ENCODE data around the gene RBBP9. TPM values are rescaled to one million over a fixed set of nuclear protein-coding genes. Genes with fewer than 3 reads are reported as not detected.
"Not testable (repeated sequence)": the region's sequence is repeated elsewhere in the genome, so short reads cannot be mapped to it uniquely, and the experiment has no call there.

Gene RBBP9
- total and polyA plus RNA-seq, 3 donors from 2014 or later = 8.9 to 13.6 (median 11.6) TPM

GRCh38 chr20:18504479-18505060 is 7.5 kb upstream of the RBBP9 start:
- no peak overlapping the region for H3K27ac ChIP-seq

GRCh38 chr20:18501672-18502071 is 4.6 kb upstream of the RBBP9 start:
- intact Hi-C loops (cut with DNase I; ENCODE audit: low total_unique reads); H3K27ac ChIP-seq; H3K4me3 ChIP-seq; H3K4me1 ChIP-seq; H3K36me3 ChIP-seq (ENCODE audit: low read depth, missing control alignments); DNase-seq; H3K27me3 ChIP-seq; H3K9me3 ChIP-seq: not testable (repeated sequence)
- WGBS, 2 donors = 88 to 89% methylated on average over 1 of the region's 1 CpG

More at GRCh38 chr20:18504479-18505060, 7.5 kb upstream of the RBBP9 start:
- intact Hi-C loops (cut with DNase I; ENCODE audit: low total_unique reads) = no loop called here
- DNase-seq = peak; percentile 40
- H3K9me3 ChIP-seq = no peaks in the 10 kb centered on the region
- no peaks in the 10 kb centered on the region for H3K27me3 ChIP-seq
- 34 to 47% methylated on average over 26 to 31 of the region's 31 CpGs for WGBS, 2 donors
- peaks cover 4% of the 10 kb centered on the region for H3K4me1 ChIP-seq
- H3K4me3 ChIP-seq = peak overlapping the region in 1 of 2 donors; percentile 17
- no peaks in the 10 kb centered on the region for H3K36me3 ChIP-seq (ENCODE audit: low read depth, missing control alignments)
- no peak for TF ChIP-seq POLR2A (IDR thresholded peaks at IDR 0.05)
- TF ChIP-seq, protein P1, sequence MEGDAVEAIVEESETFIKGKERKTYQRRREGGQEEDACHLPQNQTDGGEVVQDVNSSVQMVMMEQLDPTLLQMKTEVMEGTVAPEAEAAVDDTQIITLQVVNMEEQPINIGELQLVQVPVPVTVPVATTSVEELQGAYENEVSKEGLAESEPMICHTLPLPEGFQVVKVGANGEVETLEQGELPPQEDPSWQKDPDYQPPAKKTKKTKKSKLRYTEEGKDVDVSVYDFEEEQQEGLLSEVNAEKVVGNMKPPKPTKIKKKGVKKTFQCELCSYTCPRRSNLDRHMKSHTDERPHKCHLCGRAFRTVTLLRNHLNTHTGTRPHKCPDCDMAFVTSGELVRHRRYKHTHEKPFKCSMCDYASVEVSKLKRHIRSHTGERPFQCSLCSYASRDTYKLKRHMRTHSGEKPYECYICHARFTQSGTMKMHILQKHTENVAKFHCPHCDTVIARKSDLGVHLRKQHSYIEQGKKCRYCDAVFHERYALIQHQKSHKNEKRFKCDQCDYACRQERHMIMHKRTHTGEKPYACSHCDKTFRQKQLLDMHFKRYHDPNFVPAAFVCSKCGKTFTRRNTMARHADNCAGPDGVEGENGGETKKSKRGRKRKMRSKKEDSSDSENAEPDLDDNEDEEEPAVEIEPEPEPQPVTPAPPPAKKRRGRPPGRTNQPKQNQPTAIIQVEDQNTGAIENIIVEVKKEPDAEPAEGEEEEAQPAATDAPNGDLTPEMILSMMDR (IDR thresholded peaks at IDR 0.05) = no peak

DNA sequence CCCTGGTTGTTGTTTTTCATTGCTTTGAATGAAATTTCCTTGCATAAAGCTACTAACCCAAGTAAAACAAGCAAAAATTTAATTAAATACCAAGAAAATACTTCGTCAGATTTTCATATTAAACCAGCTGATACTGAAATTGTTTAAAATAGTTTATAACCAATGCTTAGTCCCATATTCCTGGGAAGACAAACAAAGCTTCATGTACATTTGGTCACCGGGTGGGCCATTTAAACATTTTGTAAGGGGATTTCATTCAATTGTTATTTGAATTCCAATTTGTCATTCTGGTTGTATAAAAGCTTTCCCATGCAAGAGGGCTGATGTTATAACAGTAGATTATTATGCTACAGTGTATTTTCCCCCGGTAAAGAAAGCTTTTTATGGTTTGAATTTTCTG is 578 bp upstream of the RBBP9 start:
- TF ChIP-seq POLR2A (IDR thresholded peaks at IDR 0.05) = no peak
- TF ChIP-seq, protein P1 (IDR thresholded peaks at IDR 0.05) = no peak
- intact Hi-C loops (cut with DNase I; ENCODE audit: low total_unique reads) = no loop called here
- 77 to 81% methylated on average over 3 of the region's 3 CpGs for WGBS, 2 donors

DNA sequence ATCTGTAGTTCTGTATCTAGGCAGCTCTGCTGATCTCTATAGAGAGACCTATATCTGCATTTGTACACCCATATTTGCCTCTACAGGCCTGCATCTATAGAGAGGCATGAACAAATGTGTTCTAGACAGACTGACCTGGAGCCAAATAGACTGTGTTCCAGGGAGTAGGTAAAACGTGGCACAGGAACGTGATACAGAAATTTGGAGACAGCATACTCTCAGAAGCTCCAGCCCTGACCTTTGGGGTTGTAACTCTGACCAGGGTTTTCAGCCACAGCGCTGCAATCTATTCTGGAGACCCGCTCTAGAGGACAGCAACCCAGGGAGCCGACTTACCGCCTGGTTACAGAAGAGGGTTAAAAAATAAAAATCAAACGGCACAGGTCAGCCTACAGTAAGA is 983 bp downstream of the RBBP9 start:
- Histone ChIP-seq H3K27me3 (no peaks in the 10 kb centered on the region), H3K27ac (no peak overlapping the region), H3K36me3 (ENCODE audit: low read depth, missing control alignments) (no peaks in the 10 kb centered on the region), H3K9me3 (no peaks in the 10 kb centered on the region), H3K4me3 (peak overlapping the region in 1 of 2 donors; percentile 82), H3K4me1 (peaks cover 8% of the 10 kb centered on the region)
- TF ChIP-seq POLR2A (IDR thresholded peaks at IDR 0.05) = no peak
- TF ChIP-seq, protein P1 (IDR thresholded peaks at IDR 0.05) = no peak
- WGBS, 2 donors = 7 to 8% methylated on average over 7 of the region's 7 CpGs
- no peak for DNase-seq
- intact Hi-C loops (cut with DNase I; ENCODE audit: low total_unique reads) = no loop called here

More for the DNA sequence above, 578 bp upstream of the RBBP9 start:
- no peak for DNase-seq
- Histone ChIP-seq H3K27me3 (no peaks in the 10 kb centered on the region), H3K9me3 (no peaks in the 10 kb centered on the region), H3K4me3 (peak overlapping the region in 1 of 2 donors; percentile 82), H3K36me3 (ENCODE audit: low read depth, missing control alignments) (no peaks in the 10 kb centered on the region), H3K4me1 (peaks cover 8% of the 10 kb centered on the region), H3K27ac (peak overlapping the region in 1 of 2 donors; percentile 53)

GRCh38 chr20:18488301-18488700 is 8.7 kb downstream of the RBBP9 start:
- TF ChIP-seq POLR2A (IDR thresholded peaks at IDR 0.05) = no peak
- TF ChIP-seq, protein P1 (IDR thresholded peaks at IDR 0.05) = no peak
- Histone ChIP-seq H3K9me3 (no peaks in the 10 kb centered on the region), H3K4me1 (no peaks in the 10 kb centered on the region), H3K36me3 (ENCODE audit: low read depth, missing control alignments) (no peaks in the 10 kb centered on the region), H3K27ac (no peak overlapping the region), H3K4me3 (no peak overlapping the region), H3K27me3 (no peaks in the 10 kb centered on the region)
- no peak for DNase-seq
- intact Hi-C loops (cut with DNase I; ENCODE audit: low total_unique reads) = no loop called here
- 97 to 99% methylated on average over 3 of the region's 3 CpGs for WGBS, 2 donors

Data from testis (tissue), 3 donors.